22Rv1 (cell line): ENCODE measurements around the gene CAMTA1.

Experiments used
- ZFX ChIP-seq: fragments of 450-650 bp; IDR thresholded peaks from 2 replicates; pipeline ENCODE4 v1.6.1; 2017; ENCODE audit warnings: antibody characterized with exemption, borderline replicate concordance
- TF ChIP-seq, protein P1 (sequence below): fragments of 450-650 bp; IDR thresholded peaks from 2 replicates; pipeline ENCODE4 v1.5.1; 2017; ENCODE audit warnings: mild to moderate bottlenecking

DNA sequence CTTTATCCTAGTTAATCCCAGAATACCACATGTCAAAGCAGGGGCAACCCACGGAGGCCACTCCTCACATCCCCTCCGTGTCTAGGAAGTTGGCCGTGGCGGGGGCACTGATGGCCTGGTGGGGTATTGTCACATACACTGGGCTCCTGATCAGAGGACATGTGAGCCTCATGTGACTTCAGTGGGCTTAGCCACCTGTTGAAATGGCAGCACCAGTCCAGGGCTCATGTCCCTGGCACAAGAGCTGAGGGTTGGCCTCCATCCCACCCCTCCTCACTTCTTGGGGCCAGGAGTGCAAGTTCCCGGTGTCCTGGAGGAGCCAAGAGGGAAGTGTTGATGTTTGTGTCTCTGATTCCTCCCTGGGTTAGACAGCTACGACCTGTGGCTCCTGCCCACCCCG, 313.4 kb downstream of the CAMTA1 start:
- TF ChIP-seq, protein P1, sequence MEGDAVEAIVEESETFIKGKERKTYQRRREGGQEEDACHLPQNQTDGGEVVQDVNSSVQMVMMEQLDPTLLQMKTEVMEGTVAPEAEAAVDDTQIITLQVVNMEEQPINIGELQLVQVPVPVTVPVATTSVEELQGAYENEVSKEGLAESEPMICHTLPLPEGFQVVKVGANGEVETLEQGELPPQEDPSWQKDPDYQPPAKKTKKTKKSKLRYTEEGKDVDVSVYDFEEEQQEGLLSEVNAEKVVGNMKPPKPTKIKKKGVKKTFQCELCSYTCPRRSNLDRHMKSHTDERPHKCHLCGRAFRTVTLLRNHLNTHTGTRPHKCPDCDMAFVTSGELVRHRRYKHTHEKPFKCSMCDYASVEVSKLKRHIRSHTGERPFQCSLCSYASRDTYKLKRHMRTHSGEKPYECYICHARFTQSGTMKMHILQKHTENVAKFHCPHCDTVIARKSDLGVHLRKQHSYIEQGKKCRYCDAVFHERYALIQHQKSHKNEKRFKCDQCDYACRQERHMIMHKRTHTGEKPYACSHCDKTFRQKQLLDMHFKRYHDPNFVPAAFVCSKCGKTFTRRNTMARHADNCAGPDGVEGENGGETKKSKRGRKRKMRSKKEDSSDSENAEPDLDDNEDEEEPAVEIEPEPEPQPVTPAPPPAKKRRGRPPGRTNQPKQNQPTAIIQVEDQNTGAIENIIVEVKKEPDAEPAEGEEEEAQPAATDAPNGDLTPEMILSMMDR = no peak
- no peak for TF ChIP-seq ZFX
